ENCODE data around the gene NUP62.

DNA sequence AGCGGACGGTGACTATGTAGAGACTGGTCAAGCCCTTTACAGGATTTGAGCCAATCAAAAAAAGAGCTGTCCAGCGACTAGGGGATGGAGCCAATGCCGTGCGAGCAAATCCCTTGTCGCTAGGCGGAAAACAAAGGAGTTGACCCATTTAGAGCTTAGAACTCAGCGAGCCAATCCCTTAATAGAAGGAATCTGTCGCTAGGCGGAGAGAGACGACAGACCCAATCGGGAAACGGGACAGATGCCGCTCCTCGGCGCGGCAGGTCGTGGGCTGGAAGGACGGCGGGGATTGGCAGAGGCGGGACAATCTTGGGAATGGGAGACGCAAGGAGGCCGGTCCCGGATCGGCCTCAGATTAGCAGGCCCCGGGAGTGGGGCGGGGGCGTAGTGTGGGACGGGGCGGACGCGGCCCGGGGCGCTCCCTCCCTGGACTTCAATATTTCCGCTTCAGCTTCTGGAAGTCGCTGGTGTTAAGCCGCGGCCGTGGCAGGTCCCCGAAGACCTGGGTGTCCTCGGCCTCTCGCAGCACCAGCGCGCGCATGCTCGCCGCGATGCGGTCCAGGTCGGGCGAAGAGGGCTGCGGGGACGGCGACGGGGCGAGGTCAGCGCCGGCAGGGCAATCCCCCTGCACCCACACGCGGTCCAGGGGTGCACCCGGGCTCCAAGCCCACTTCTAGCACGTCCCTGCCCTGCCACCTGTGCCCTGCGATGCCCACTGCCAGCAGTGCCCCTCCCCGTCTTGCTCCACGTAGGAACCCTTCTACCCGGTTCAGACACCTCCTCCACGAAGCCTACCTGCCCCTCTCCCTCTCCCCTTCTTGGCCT is 59.6 kb downstream of the NUP62 start:
- TF ChIP-seq CTCF (IDR thresholded peaks at IDR 0.05), result peak in 2 of 4 donors; percentile 22 to 24
- TF ChIP-seq POLR2A (IDR thresholded peaks at IDR 0.05), result peak; percentile 72

All from right lobe of liver (tissue), 4 donors.